Activated CD8-positive, alpha-beta memory T cell treated with anti-CD3 and anti-CD28 coated beads, Interleukin-2, amount 50 U/mL, for 1 hour (primary cell): ENCODE measurements around the gene NOL4.
"Not testable (repeated sequence)": the region's sequence is repeated elsewhere in the genome, so short reads cannot be mapped to it uniquely, and the experiment has no call there.

Experiments used
- DNase-seq: peaks from one replicate; pipeline ENCODE4 v3.0.0-alpha.2; 2020; ENCODE audit errors: extremely low read depth

NOL4 gene, protein sequence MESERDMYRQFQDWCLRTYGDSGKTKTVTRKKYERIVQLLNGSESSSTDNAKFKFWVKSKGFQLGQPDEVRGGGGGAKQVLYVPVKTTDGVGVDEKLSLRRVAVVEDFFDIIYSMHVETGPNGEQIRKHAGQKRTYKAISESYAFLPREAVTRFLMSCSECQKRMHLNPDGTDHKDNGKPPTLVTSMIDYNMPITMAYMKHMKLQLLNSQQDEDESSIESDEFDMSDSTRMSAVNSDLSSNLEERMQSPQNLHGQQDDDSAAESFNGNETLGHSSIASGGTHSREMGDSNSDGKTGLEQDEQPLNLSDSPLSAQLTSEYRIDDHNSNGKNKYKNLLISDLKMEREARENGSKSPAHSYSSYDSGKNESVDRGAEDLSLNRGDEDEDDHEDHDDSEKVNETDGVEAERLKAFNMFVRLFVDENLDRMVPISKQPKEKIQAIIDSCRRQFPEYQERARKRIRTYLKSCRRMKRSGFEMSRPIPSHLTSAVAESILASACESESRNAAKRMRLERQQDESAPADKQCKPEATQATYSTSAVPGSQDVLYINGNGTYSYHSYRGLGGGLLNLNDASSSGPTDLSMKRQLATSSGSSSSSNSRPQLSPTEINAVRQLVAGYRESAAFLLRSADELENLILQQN

DNA sequence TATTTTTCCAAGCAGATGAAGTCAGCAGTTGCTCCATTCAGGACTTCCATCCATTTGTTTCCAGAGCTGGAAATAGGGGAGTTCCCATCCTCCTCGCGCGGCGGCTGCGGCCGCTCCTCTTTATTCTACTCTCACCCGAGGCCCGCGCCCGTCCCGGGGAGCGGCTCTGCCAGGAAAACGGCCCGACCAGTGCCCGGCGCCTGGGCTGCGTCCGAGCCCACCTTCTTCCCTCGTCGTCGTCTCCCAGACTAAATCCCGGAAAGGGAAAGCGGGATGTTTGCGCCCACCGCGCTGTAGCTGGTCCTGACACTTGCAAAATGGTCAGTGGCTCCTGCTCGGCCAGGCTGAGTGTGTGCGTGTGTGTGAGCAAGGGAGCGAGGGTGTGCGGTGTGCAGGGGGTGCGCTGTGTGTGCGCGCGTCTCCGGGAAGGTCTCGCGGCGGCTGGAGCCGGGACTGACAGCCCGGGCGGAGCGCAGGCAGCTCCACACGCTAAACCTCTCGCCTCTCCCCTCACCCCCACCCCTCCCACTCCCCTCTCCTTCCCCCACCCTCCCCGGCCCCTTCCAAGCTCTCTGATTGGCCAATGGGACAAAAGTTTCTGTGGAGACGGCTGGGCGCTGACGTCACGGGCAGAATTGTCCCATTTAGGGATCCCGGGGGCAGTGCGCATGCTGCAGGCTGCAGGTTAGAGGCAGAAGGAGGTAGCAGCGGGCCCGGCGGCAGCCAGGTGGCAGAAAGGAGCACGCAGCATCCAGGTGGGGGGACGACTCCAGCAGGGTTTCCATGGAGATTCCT is at the start of gene NOL4:
Gene NOL4 (minus strand): TSS at position 491 of the 795 bp plus-strand sequence. CDS start 1,660 bp downstream, outside the sequence.
- DNase-seq: no peak

DNA sequence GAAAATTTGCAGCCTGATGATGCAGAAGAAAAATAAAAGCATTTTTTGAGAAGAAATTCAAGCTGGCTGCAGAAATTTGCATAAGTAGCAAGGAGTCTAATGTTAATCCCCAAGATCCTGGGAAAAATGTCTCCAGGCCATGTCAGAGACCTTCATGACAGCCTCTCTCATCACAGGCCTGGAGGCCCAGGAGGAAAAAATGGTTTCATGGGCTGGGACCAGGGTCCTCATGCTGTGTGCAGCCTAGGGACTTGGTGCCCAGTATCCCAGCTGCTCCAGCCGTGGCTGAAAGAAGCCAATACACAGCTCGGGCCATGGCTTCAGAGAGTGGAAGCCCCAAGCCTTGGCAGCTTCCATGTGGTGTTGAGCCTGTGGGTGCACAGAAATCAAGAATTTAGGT is 41.3 kb upstream of the NOL4 start:
- DNase-seq: not testable (repeated sequence)

DNA sequence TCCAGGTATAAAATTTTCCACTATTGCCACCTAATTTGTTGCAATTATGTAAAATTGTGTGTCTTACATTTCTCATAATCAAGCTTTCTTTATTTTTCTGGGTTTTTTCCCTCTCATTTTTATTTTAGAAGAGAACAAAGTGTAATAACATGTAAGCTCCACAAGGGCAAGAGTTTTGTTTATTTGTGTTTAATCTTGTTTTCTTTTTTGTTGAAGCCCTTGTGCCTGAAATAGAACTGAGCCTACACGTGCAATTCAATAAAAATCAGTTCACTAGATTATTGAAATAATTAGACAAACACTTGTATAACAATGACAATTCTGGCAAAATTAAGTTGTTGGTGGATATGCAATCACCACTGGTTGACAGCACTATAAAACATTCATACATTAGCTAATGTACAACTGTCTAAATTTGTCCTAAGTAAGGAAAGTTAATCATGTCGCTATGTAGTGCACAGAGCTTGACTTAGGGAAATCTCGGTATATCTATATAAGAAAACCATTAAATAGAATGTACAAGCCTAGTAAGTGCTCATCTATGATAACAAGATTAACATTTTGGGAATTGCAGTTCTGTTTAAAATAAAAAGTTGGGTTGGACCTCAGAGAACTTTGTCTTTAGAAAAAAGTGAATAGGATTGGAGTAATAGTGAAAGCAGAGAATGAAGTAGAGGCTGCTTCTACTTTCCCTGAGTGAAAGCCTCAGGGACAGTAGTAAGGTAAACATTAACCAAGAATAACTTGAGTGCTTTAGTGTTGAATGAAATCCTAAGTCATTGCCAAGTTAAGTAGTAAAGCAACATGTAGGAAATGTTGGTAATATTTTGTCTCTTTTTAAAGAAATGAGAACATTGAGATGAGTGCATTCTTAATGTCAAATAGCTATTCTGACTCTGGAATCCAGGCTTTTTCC is 37.4 kb upstream of the NOL4 start:
- DNase-seq: no peak

DNA sequence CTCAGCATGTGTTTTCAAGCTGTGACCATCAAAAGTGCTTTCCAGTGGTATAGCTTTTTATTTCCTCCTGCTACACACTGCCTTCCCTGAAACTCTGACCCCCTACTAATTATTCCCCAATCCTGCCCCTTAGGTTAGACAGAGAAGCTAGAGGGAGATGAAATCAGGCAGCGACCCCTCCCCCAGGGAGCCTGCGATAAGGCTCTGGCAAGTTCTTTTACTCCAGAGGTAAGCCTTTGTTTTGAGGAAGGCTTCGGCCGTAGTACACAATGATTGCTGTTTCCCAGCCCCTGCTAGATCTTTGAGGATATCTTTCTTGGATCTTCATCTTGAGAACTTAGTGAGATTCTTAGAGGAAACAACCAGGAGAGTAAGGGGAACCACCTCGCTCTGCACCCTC is 33.5 kb upstream of the NOL4 start:
- DNase-seq: no peak

DNA sequence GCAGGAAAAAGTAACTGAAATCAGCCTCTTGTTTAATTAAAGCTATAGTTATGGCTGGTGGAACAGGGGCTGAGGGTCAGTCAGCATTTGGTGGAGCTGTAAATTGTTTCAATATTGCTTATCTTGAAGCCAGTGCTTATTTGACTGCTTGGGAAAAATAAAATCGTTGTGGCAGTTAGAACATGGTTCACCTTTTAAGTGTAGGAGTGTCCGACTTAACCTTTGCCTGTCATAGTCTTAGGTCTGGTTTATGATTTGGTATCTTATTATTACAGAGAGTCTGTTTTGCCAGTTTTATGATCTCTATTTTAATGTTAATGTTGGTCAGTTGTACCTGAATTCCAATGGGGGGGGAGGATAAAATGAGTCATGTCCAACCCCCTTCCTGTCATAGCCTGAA is 27.2 kb upstream of the NOL4 start:
- DNase-seq: no peak

DNA sequence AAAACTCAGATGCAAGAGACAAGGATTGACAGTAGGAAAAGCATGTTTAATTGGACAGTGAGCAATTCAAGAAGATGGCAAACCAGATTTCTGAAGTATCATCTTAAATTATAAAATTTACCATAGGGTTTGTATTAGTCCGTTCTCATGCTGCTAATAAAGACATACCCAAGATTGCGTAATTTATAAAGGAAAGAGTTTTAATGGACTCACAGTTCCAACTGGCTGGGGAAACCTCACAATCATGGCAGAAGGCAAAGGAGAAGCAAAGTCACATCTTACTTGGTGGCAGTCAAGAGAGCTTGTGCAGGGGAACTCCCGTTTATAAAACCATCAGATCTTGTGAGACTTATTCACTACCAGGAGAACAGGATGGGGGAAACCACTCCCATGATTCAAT is 24.0 kb upstream of the NOL4 start:
- DNase-seq: no peak

DNA sequence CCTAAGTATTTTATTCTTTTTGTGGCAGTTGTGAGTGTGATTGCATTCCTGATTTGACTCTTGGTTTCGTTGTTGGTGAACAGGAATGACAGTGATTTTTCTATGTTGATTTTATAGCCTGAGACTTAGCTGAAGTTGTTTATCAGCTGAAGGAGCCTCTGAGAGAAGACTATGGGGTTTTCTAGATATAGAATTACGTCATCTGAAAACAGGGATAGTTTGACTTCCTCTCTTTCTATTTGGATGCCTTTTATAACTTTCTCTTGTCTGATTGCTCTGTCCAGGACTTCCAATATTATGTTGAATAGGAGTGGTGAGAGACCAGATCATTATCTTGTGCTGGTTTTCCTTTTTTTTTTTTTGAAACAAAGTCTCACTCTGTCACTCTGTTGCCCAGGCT is 18.0 kb upstream of the NOL4 start:
- no peak for DNase-seq

DNA sequence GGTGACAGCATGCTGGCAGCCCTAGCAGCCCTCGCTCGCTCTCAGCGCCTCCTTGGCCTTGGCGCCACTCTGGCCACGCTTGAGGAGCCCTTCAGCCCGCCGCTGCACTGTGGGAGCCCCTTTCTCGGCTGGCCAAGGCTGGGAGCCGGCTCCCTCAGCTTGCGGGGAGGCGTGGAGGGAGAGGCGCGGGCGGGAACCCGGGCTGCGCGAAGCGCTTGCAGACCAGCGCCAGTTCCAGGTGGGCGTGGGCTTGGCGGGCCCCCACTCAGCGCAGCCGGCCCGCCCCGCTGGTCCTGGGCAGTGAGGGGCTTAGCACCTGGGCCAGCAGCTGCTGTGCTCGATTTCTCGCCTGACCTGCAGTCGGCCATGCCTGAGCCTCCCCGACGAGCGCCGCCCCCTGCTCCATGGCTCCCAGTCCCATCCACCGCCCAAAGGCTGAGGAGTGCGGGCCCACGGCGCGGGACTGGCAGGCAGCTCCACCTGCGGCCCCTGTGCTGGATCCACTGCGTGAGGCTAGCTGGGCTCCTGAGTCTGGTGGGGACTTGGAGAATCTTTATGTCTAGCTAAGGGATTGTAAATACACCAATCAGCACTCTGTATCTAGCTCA is 9.2 kb upstream of the NOL4 start:
- not testable (repeated sequence) for DNase-seq

DNA sequence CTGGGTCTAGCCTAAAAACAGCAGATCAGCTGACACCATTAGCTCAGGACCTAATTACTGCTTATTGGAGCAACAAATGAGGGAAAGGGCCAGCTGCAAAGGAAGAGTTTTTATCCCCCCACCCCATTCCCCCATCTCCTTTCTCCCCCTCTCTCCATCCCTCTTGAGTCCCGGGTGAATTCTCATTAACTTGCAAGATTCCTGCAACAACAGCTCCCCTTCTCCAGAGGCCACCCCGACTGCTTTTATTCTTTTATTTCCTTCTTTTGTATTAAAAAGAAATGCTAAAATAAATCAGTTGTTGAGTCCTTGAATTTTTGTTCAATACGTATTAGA is 473 bp upstream of the NOL4 start:
- DNase-seq: no peak

DNA sequence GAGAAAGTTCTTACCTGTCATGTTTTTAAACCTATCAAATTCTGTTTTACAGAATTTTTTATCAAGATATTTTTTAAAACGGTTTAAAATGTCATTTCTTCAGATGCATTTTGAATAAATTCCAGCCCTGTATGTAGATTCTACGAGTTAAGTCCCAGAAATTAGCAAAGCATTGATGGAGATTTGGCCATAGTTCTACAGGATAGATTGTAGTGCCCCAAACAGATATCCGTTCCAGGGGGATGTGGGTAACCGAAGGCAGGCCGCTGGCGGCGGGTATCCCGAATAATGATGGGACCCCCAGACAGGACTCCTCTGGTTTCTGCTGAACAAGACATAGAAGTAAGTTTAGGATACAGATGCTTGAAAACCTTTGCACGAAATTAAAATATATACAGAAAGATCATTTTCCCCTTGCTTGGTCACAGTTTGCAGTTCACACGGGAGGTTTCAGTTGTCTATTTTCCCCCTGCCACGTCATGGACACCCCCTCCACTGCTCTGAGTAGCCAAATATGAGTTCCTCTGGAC is 755 bp downstream of the NOL4 start:
- DNase-seq: no peak

DNA sequence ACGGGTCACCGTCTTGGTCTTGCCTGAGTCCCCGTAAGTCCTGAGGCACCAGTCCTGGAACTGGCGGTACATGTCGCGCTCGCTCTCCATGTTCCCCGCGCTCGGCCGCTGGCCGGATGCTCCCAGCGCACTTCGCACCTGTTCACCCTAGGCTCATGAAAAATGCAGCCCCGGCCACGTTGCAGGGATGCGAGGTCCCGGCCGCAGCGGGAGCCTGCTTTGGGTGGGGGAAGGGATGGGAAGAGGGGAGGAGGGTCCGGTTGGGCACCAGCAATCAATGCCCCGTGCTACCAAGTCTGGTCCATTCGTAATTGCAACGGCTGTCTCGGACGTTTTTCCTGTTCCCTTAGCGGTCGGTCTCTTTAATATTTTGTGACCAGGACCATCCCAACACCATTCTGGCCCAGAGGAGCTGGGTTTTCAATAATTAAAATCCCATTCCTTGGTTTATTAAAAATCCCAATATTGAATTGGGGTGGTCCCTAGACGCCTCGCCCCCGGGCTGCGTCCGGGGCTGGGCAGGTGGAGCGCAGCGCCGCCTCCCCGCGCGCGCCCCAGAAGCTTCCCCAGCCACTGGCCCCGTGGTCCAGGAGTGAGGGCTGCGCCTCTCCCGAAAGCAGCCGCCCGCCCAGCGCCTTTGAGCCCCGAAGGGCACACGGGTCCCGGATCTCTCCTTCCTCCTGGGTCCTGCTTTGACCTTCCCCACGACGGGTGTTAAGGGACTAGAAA is 1.4 kb downstream of the NOL4 start:
- no peak for DNase-seq

DNA sequence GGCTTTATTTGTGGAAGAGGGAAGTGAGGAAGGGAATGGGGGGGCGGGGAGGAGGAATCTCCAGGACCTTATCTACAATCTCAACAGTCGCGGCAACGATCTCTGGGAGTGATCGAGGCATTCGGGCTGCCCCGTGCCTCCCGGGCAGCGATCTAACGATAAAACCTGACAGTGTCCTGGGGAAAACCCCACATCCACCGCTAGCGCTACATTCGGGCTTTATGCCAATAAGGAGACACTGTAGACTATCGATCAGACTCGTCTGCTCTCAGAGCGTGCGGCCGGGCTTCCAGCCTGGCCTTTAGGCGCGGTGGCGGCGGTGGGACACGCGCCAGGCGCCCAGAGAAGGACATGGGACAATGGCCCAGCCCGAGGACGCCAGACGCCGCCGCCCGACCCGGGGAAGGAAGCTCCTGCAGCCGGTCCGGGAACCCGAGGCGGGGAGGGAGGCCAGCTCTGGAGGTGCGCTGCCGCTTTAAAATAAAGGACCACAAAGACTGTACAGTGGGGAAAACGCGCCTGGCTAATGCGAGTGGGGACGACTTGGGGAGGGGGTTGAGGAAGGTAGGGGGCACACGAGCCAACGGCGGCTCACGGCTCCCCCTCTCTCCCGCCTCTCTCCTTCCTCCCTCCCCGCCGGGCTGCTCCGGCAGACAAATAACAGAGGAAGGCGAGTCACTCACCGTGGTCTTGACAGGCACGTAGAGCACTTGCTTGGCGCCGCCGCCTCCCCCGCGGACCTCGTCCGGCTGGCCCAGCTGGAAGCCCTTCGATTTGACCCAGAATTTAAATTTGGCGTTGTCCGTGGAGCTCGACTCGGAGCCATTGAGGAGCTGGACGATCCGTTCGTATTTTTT is 2.2 kb downstream of the NOL4 start:
- no peak for DNase-seq

DNA sequence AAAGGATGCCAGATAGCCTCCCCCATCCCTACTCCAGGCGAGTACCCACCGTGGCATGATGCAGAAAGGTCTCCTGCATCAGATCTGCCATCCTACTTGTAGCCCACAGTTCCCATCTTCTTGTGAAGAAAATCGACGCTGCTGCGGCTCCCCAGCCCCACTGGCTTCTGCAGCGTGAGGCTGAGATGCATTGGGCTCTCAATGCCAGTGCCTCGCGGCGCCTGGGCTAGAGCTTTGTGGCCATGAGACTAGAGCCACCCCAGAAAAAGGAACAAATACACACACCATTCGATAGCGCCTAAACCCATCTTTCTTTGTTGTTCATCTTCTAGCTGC is 2.8 kb downstream of the NOL4 start:
- no peak for DNase-seq

DNA sequence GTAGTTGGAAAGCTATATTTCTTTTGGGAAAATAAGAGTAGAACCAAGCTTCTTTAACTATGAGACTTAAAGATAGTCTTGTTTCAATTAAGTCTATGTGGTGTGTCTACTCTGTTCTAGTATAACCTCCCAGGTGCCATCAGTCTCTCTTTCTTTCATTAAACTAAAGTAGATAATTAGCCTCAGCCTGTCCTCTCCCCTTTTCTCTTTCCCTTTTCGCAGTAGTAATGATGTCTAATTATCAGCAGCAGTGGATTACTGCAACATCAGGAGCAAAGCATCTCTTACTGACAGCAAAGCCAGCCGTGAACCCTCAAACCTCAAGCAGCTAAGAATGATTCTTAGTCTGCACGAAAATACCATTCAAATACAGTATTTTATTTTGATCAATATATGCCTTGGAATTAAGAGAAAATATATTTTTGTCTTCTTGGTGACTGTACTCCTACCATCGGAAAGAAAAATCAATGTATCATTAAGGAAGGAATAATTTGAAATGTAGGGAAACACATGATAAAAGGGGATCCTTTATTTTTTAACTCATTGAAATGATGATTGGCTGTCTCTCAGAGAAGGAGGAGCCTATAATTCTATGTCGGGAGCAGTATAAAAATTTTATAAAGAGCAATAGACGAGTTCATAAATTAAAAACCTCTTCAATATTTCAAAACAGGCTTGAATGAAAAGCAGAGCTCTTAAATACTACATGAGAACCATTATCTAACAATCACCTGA is 4.5 kb downstream of the NOL4 start:
- no peak for DNase-seq

DNA sequence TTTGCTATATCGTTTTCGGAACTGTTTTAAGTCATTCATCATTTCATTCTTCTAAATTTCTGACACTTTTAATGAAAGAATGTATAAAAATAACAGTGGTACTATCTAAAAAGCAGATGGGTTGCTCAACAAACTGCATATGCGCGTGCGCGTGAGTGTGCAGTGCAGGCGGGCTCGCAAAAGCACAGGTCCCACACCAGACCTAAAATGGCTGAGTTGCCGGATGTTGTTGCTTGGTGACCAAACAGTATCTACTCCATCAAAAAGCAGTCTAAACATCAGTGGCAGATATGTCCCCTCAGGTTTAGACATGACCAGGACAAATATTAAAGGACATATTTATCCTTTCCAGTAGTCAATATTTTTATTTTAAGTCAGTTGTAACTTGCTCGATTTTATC is 5.1 kb downstream of the NOL4 start:
- DNase-seq: no peak

DNA sequence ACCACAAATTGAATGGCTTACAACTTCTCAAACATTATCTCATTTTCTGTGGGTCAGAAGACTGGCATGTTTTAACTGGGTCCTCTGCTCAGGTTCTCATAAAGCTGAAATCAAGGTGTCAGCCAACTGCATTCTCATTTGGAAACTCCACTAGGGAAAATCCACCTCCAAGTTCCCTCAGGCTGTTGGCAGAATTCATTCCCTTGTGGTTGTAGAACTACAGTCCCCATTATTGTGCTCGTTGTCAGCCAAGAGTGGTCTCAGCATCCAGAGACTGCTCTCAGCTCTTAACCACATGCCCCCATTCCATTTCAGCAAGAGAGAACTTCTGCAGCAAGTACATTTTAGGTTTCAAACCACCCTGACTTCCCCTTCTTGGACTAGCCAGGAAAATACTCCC is 12.2 kb downstream of the NOL4 start:
- DNase-seq: no peak

DNA sequence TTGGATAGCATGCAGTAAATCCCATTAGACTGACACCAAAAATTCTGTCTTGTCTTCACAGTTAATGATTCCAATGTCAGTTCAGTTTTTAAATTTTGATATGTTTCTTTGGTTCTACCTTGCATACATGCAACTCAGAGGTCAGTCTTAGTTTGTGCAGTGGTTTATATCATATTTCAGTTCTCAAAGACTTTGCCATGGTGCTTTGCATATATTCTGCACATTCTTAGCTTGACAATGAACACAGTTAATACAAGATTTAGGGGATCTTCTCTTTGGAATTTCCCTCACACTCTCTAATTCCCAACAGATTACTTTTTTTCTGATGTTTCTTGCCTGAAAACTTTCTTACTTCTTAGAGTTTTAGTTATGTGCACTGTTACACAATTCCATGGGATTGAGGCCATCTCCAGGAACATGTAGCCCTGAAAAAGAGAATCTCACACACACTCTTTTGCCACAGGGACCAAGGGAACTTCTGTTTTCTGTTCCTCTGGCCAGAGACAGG is 17.3 kb downstream of the NOL4 start:
- DNase-seq: no peak

DNA sequence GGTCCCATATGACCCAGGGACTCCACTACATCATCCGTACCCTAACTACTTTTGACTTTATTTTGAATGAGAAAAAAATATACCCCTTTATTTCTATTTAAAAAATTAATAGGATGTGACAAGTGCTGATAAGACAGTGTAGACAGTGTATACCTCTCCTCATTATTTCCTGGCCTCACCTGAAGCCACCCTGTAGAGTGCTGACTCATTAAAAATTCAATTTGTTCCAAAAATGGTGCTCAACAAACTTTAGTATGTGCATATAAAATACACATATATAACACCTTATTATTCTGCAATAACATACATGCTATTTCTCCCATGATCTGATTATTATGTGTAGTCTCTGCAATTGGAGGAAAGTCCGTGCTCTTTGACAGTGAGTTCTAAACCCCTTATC is 20.8 kb downstream of the NOL4 start:
- DNase-seq: no peak

DNA sequence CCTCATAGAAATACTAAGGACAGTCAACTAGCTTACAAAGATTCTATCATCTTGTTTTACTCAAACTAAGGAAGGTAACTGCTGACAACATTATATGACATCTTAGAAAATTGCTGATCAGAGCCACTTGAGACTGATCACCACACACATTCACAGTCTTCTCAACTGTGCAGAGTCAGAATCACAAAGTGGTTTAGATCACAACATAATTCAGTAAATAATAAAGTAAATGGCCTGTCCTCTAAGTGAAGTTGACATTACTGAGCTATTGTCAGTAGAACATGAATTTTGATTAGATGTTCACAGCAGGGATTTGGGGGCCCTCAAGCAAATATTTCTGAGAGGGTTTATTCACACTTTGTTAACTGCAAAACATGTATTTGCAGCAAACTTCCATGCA is 28.5 kb downstream of the NOL4 start:
- DNase-seq: no peak
